ENCODE data around the gene PPFIBP1.
"Not testable (repeated sequence)": the region's sequence is repeated elsewhere in the genome, so short reads cannot be mapped to it uniquely, and the experiment has no call there.

Gene PPFIBP1

GRCh38 chr12:27572486-27573255, 48.7 kb downstream of the PPFIBP1 start:
- no peak for DNase-seq

GRCh38 chr12:27573972-27574371, 50.0 kb downstream of the PPFIBP1 start:
- DNase-seq, result no peak

GRCh38 chr12:27575090-27575761, 51.2 kb downstream of the PPFIBP1 start:
- no peak for DNase-seq

- no peak for DNase-seq
Observed at GRCh38 chr12:27575762-27576118, 51.7 kb downstream of the PPFIBP1 start.

GRCh38 chr12:27576667-27577347, 52.8 kb downstream of the PPFIBP1 start:
- no peak for DNase-seq

GRCh38 chr12:27577688-27578087, 53.7 kb downstream of the PPFIBP1 start:
- DNase-seq, result no peak

- DNase-seq, result no peak
Observed at GRCh38 chr12:27578689-27579372, 54.8 kb downstream of the PPFIBP1 start.

GRCh38 chr12:27580561-27581330, 56.7 kb downstream of the PPFIBP1 start:
- no peak for DNase-seq

GRCh38 chr12:27581331-27581671, 57.3 kb downstream of the PPFIBP1 start:
- DNase-seq, result not testable (repeated sequence)

- not testable (repeated sequence) for DNase-seq
Observed at GRCh38 chr12:27581833-27582232, 57.8 kb downstream of the PPFIBP1 start.

GRCh38 chr12:27582445-27582844, 58.4 kb downstream of the PPFIBP1 start:
- DNase-seq, result not testable (repeated sequence)

- DNase-seq, result no peak
Observed at GRCh38 chr12:27583057-27583797, 59.2 kb downstream of the PPFIBP1 start.

GRCh38 chr12:27583981-27584380, 60.0 kb downstream of the PPFIBP1 start:
- DNase-seq, result no peak

- no peak for DNase-seq
Observed at GRCh38 chr12:27585739-27586265, 61.8 kb downstream of the PPFIBP1 start.

- DNase-seq, result not testable (repeated sequence)
Observed at GRCh38 chr12:27588075-27588730, 64.2 kb downstream of the PPFIBP1 start.

GRCh38 chr12:27588776-27589175, 64.8 kb downstream of the PPFIBP1 start:
- no peak for DNase-seq

GRCh38 chr12:27589419-27589818, 65.4 kb downstream of the PPFIBP1 start:
- no peak for DNase-seq

- not testable (repeated sequence) for DNase-seq
Observed at GRCh38 chr12:27591698-27592097, 67.7 kb downstream of the PPFIBP1 start.

- DNase-seq, result no peak
Observed at GRCh38 chr12:27592548-27592947, 68.5 kb downstream of the PPFIBP1 start.

GRCh38 chr12:27593266-27593665, 69.3 kb downstream of the PPFIBP1 start:
- no peak for DNase-seq

GRCh38 chr12:27595231-27595642, 71.2 kb downstream of the PPFIBP1 start:
- DNase-seq, result no peak

All from CD4-positive, alpha-beta T cell treated with Interleukin-4 for 1 hour (primary cell).